ENCODE results near the gene JAKMIP3.
A peak's percentile ranks its signal among the peaks of the same experiment; 100 is the strongest.

GRCh38 chr10:132101529-132101928, 35.8 kb downstream of the JAKMIP3 start:
- TF ChIP-seq CTCF (tag by site-specific recombination; IDR thresholded peaks at IDR 0.05) (0 out of 2 replicates have a peak, but pooled peaks have one; percentile 9), ZNF843 (tag by site-specific recombination; IDR thresholded peaks at IDR 0.05) (no peak), KLF16 (tag by site-specific recombination; IDR thresholded peaks at IDR 0.05) (no peak), ZSCAN4 (tag by site-specific recombination; IDR thresholded peaks at IDR 0.05) (no peak), TCF7L2 (IDR thresholded peaks at IDR 0.05; ENCODE audit: borderline replicate concordance, low read depth, low read length) (no peak), ZNF670 (tag by site-specific recombination; IDR thresholded peaks at IDR 0.05; ENCODE audit: low read depth) (no peak), REST (tag by site-specific recombination; IDR thresholded peaks at IDR 0.05) (no peak), ZNF558 (tag by site-specific recombination; IDR thresholded peaks at IDR 0.05) (no peak), ELK4 (IDR thresholded peaks at IDR 0.05; ENCODE audit: borderline replicate concordance, low read depth, low read length) (no peak), ZFP37 (tag by site-specific recombination; IDR thresholded peaks at IDR 0.05) (no peak), ZNF433 (tag by site-specific recombination; IDR thresholded peaks at IDR 0.05; ENCODE audit: low read depth) (no peak), ZSCAN18 (tag by site-specific recombination; IDR thresholded peaks at IDR 0.05) (no peak)

Measured in HEK293 (cell line).